Measurements from ENCODE around the gene PLXND1.

PLXND1 gene

GRCh38 chr3:129514563-129514962 lies 91.9 kb downstream of the PLXND1 start:
- no peak overlapping the region for H3K9ac ChIP-seq (ENCODE audit: low read depth in 1 of 2, low read length in 2 of 2)
- peaks cover 0 to 26% of the 10 kb centered on the region in 2 donors for H3K36me3 ChIP-seq (ENCODE audit: control insufficient read depth in 1 of 2, insufficient read depth in 2 of 2, low read length in 2 of 2)
- H3K27ac ChIP-seq (ENCODE audit: low read depth, low read length): no peak overlapping the region
- H3K9me3 ChIP-seq (ENCODE audit: control insufficient read depth in 1 of 2, low read length in 2 of 2): no peaks in the 10 kb centered on the region
- H3K27me3 ChIP-seq (ENCODE audit: control insufficient read depth in 1 of 2, insufficient read depth in 2 of 2, low read length in 2 of 2): no peaks in the 10 kb centered on the region
- no peaks in the 10 kb centered on the region for H3K4me1 ChIP-seq (ENCODE audit: control insufficient read depth in 1 of 2, insufficient read depth in 2 of 2, low read length in 2 of 2)
- no peak overlapping the region for H3K4me3 ChIP-seq (ENCODE audit: low read depth in 1 of 2, low read length in 2 of 2)

DNA sequence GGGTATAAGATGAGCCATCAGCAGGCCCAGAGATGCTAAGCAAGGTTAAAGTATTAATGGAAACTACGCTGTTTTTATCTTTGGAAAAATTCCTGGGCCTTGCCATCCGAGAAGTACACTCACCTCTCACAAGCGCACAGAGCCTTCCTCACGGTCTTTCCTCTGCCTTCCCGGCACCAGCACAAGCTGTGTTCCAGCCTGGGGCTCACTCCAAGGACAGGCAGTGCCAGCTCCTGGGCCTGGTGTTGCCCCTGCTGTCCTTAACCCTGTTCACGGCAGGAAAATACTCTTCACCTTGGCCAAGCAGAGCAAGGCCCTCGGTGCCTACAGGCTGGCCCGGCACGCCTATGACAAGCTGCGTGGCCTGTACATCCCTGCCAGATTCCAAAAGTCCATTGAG lies 92.4 kb downstream of the PLXND1 start:
- H3K4me1 ChIP-seq (ENCODE audit: control insufficient read depth in 1 of 2, insufficient read depth in 2 of 2, low read length in 2 of 2): no peaks in the 10 kb centered on the region
- H3K4me3 ChIP-seq (ENCODE audit: low read depth in 1 of 2, low read length in 2 of 2): no peak overlapping the region
- peaks cover 0 to 25% of the 10 kb centered on the region in 2 donors for H3K36me3 ChIP-seq (ENCODE audit: control insufficient read depth in 1 of 2, insufficient read depth in 2 of 2, low read length in 2 of 2)
- no peaks in the 10 kb centered on the region for H3K27me3 ChIP-seq (ENCODE audit: control insufficient read depth in 1 of 2, insufficient read depth in 2 of 2, low read length in 2 of 2)
- no peak overlapping the region for H3K9ac ChIP-seq (ENCODE audit: low read depth in 1 of 2, low read length in 2 of 2)
- H3K9me3 ChIP-seq (ENCODE audit: control insufficient read depth in 1 of 2, low read length in 2 of 2): no peaks in the 10 kb centered on the region
- H3K27ac ChIP-seq (ENCODE audit: low read depth, low read length): no peak overlapping the region

- Histone ChIP-seq H3K36me3 (ENCODE audit: control insufficient read depth in 1 of 2, insufficient read depth in 2 of 2, low read length in 2 of 2) (peaks cover 0 to 25% of the 10 kb centered on the region in 2 donors), H3K4me3 (ENCODE audit: low read depth in 1 of 2, low read length in 2 of 2) (no peak overlapping the region), H3K9me3 (ENCODE audit: control insufficient read depth in 1 of 2, low read length in 2 of 2) (no peaks in the 10 kb centered on the region), H3K27me3 (ENCODE audit: control insufficient read depth in 1 of 2, insufficient read depth in 2 of 2, low read length in 2 of 2) (no peaks in the 10 kb centered on the region), H3K27ac (ENCODE audit: low read depth, low read length) (no peak overlapping the region), H3K4me1 (ENCODE audit: control insufficient read depth in 1 of 2, insufficient read depth in 2 of 2, low read length in 2 of 2) (no peaks in the 10 kb centered on the region), H3K9ac (ENCODE audit: low read depth in 1 of 2, low read length in 2 of 2) (no peak overlapping the region)
These were observed 92.8 kb downstream of the PLXND1 start for GRCh38 chr3:129513705-129514104.

GRCh38 chr3:129512595-129512994 lies 93.9 kb downstream of the PLXND1 start:
- Histone ChIP-seq H3K4me3 (ENCODE audit: low read depth in 1 of 2, low read length in 2 of 2) (no peak overlapping the region), H3K9ac (ENCODE audit: low read depth in 1 of 2, low read length in 2 of 2) (no peak overlapping the region), H3K36me3 (ENCODE audit: control insufficient read depth in 1 of 2, insufficient read depth in 2 of 2, low read length in 2 of 2) (peaks cover 0 to 25% of the 10 kb centered on the region in 2 donors), H3K27ac (ENCODE audit: low read depth, low read length) (no peak overlapping the region), H3K9me3 (ENCODE audit: control insufficient read depth in 1 of 2, low read length in 2 of 2) (no peaks in the 10 kb centered on the region), H3K27me3 (ENCODE audit: control insufficient read depth in 1 of 2, insufficient read depth in 2 of 2, low read length in 2 of 2) (no peaks in the 10 kb centered on the region), H3K4me1 (ENCODE audit: control insufficient read depth in 1 of 2, insufficient read depth in 2 of 2, low read length in 2 of 2) (no peaks in the 10 kb centered on the region)

GRCh38 chr3:129507181-129507831 lies 99.2 kb downstream of the PLXND1 start:
- no peak overlapping the region for H3K9ac ChIP-seq (ENCODE audit: low read depth in 1 of 2, low read length in 2 of 2)
- H3K27ac ChIP-seq (ENCODE audit: low read depth, low read length): no peak overlapping the region
- no peaks in the 10 kb centered on the region for H3K27me3 ChIP-seq (ENCODE audit: control insufficient read depth in 1 of 2, insufficient read depth in 2 of 2, low read length in 2 of 2)
- peaks cover 8 to 22% of the 10 kb centered on the region in 2 donors for H3K36me3 ChIP-seq (ENCODE audit: control insufficient read depth in 1 of 2, insufficient read depth in 2 of 2, low read length in 2 of 2)
- H3K4me1 ChIP-seq (ENCODE audit: control insufficient read depth in 1 of 2, insufficient read depth in 2 of 2, low read length in 2 of 2): no peaks in the 10 kb centered on the region
- H3K4me3 ChIP-seq (ENCODE audit: low read depth in 1 of 2, low read length in 2 of 2): no peak overlapping the region
- no peaks in the 10 kb centered on the region for H3K9me3 ChIP-seq (ENCODE audit: control insufficient read depth in 1 of 2, low read length in 2 of 2)

- H3K4me3 ChIP-seq (ENCODE audit: low read depth in 1 of 2, low read length in 2 of 2): no peak overlapping the region
- H3K4me1 ChIP-seq (ENCODE audit: control insufficient read depth in 1 of 2, insufficient read depth in 2 of 2, low read length in 2 of 2): no peaks in the 10 kb centered on the region
- peaks cover 13 to 24% of the 10 kb centered on the region in 2 donors for H3K36me3 ChIP-seq (ENCODE audit: control insufficient read depth in 1 of 2, insufficient read depth in 2 of 2, low read length in 2 of 2)
- H3K9ac ChIP-seq (ENCODE audit: low read depth in 1 of 2, low read length in 2 of 2): no peak overlapping the region
- no peaks in the 10 kb centered on the region for H3K27me3 ChIP-seq (ENCODE audit: control insufficient read depth in 1 of 2, insufficient read depth in 2 of 2, low read length in 2 of 2)
- no peak overlapping the region for H3K27ac ChIP-seq (ENCODE audit: low read depth, low read length)
- H3K9me3 ChIP-seq (ENCODE audit: control insufficient read depth in 1 of 2, low read length in 2 of 2): no peaks in the 10 kb centered on the region
These were observed 100.2 kb downstream of the PLXND1 start for GRCh38 chr3:129506231-129506742.

DNA sequence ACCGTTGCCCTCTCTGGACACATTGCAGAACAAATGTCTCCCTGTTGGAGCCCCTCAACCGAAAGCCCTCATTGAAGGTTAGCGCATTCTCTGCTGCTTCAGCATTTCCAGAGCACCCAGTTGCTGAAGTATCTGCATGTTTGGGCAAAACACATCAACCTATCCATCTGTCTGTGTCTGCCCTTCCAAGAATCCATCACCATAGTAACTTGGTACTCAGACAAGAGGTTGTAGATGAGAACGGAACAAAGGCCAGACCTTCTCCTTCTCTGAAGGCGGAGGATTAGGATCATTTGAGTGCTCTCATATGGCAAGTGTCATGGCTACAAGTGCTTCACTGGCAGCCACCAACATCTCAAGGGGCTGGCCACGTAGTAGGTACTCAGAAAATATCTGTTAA lies 101.1 kb downstream of the PLXND1 start:
- Histone ChIP-seq H3K27ac (ENCODE audit: low read depth, low read length) (no peak overlapping the region), H3K36me3 (ENCODE audit: control insufficient read depth in 1 of 2, insufficient read depth in 2 of 2, low read length in 2 of 2) (peaks cover 14 to 32% of the 10 kb centered on the region in 2 donors)

More for the DNA sequence above, 101.1 kb downstream of the PLXND1 start:
- H3K4me3 ChIP-seq (ENCODE audit: low read depth in 1 of 2, low read length in 2 of 2): no peak overlapping the region
- H3K9me3 ChIP-seq (ENCODE audit: control insufficient read depth in 1 of 2, low read length in 2 of 2): no peaks in the 10 kb centered on the region
- no peaks in the 10 kb centered on the region for H3K27me3 ChIP-seq (ENCODE audit: control insufficient read depth in 1 of 2, insufficient read depth in 2 of 2, low read length in 2 of 2)
- no peaks in the 10 kb centered on the region for H3K4me1 ChIP-seq (ENCODE audit: control insufficient read depth in 1 of 2, insufficient read depth in 2 of 2, low read length in 2 of 2)
- no peak overlapping the region for H3K9ac ChIP-seq (ENCODE audit: low read depth in 1 of 2, low read length in 2 of 2)
